Esophagus (tissue), 2 donors: ENCODE measurements around the gene FCER1A. TPM values are rescaled to one million over a fixed set of nuclear protein-coding genes. Genes with fewer than 3 reads are reported as not detected.

Experiments used
- H3K27ac ChIP-seq, 2 donors: one replicate each; pipeline ENCODE4 v1.5.1; 2013; ENCODE audit warnings: low read depth in 2 of 2, mild to moderate bottlenecking in 2 of 2, inconsistent platforms in 1 of 2, low read length in 1 of 2, moderate library complexity in 1 of 2
- H3K27me3 ChIP-seq, 2 donors: one replicate each; pipeline ENCODE4 v1.6.1; 2013; ENCODE audit warnings: low read length in 2 of 2, control low read depth in 1 of 2, mild to moderate bottlenecking in 1 of 2; ENCODE audit not compliant: insufficient read depth in 2 of 2, control insufficient read depth in 1 of 2
- H3K36me3 ChIP-seq, 2 donors: one replicate each; pipeline ENCODE4 v1.6.1; 2013; ENCODE audit warnings: low read length in 1 of 2; ENCODE audit not compliant: control insufficient read depth in 2 of 2, insufficient read depth in 2 of 2
- H3K4me1 ChIP-seq, 2 donors: one replicate each; pipeline ENCODE4 v1.6.1; 2013; ENCODE audit warnings: low read length in 1 of 2; ENCODE audit not compliant: control insufficient read depth in 2 of 2, insufficient read depth in 2 of 2
- H3K4me3 ChIP-seq, 2 donors: one replicate each; pipeline ENCODE4 v1.5.1; 2013; ENCODE audit warnings: low read length in 2 of 2, mild to moderate bottlenecking in 2 of 2, low read depth in 1 of 2, moderate library complexity in 1 of 2
- H3K9me3 ChIP-seq, 2 donors: one replicate each; pipeline ENCODE4 v1.6.1; 2013; ENCODE audit warnings: mild to moderate bottlenecking in 2 of 2, low read depth in 1 of 2, low read length in 1 of 2, moderate library complexity in 1 of 2; ENCODE audit not compliant: control insufficient read depth in 2 of 2, insufficient read depth in 1 of 2
- WGBS, 2 donors: extraction: QIAGEN DNeasy Blood & Tissue Kit; methylation state at CpG; one replicate each; pipeline ENCODE4 v1.1.7; 2013; 5-methylcytosine and 5-hydroxymethylcytosine counted together
- polyA plus RNA-seq, 2 donors: library from polyadenylated mRNA; stranded (reverse); fragments of 200-250 nt; gene quantifications; one replicate each; pipeline ENCODE4 v1.2.3, GENCODE V29; 2013
- donor health status: healthy with polysubstance abuse.
- donor health status: Bipolar disorder and iron deficiency.

Gene FCER1A
- polyA plus RNA-seq: 10 to 100 TPM in 1 of 2 donors, 1 to 10 TPM in 1; 4.0 to 20.8 TPM

DNA sequence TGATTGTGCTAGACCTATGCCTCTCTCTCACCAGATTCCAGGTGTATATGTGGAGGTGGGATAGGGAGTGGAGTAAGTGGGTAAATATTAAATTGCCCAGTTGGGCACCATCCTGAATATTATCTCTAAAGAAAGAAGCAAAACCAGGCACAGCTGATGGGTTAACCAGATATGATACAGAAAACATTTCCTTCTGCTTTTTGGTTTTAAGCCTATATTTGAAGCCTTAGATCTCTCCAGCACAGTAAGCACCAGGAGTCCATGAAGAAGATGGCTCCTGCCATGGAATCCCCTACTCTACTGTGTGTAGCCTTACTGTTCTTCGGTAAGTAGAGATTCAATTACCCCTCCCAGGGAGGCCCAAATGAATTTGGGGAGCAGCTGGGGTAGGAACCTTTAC, at the start of gene FCER1A:
FCER1A (plus strand) TSS at position 242 of the 400 bp plus-strand sequence; CDS start at position 271, 29 bp downstream.
- Histone ChIP-seq H3K27me3 (no peaks in the 10 kb centered on the region), H3K9me3 (peaks cover 0 to under 1% of the 10 kb centered on the region in 2 donors), H3K27ac (no peak within 1 kb of the TSS), H3K4me1 (no peaks in the 10 kb centered on the region), H3K4me3 (no peak within 1 kb of the TSS), H3K36me3 (no peaks in the 10 kb centered on the region)
- 64 to 90% methylated on average over 1 of the region's 1 CpG for WGBS, 2 donors

DNA sequence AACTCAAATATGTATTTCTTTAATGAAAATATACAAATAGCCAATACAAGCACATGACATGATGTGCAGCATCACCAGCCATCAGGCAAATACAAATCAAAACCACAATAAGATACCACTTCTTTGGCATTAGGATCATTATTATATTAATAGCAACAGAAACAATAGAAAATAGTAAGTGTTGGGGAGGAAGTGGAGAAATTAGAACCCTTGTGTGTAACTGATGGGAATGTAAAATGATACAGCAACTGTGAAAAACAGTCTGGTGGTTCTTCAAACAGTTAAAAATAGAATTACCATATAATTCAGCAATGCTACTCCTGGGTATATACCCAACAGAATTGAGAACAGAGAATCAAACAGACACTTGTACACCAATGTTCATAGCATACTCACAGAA, 40.8 kb upstream of the FCER1A start:
- no peaks in the 10 kb centered on the region for H3K4me1 ChIP-seq
- no peaks in the 10 kb centered on the region for H3K9me3 ChIP-seq
- H3K4me3 ChIP-seq: no peak overlapping the region
- no peak overlapping the region for H3K27ac ChIP-seq
- H3K36me3 ChIP-seq: no peaks in the 10 kb centered on the region
- H3K27me3 ChIP-seq: no peaks in the 10 kb centered on the region

GRCh38 chr1:159261721-159262494, 40.2 kb upstream of the FCER1A start:
- no peaks in the 10 kb centered on the region for H3K4me1 ChIP-seq
- WGBS, 2 donors: 64 to 67% methylated on average over 2 of the region's 2 CpGs
- no peaks in the 10 kb centered on the region for H3K9me3 ChIP-seq
- no peaks in the 10 kb centered on the region for H3K27me3 ChIP-seq
- peak overlapping the region in 1 of 2 donors; percentile 34 for H3K27ac ChIP-seq
- no peaks in the 10 kb centered on the region for H3K36me3 ChIP-seq
- no peak overlapping the region for H3K4me3 ChIP-seq

- H3K36me3 ChIP-seq: no peaks in the 10 kb centered on the region
- no peaks in the 10 kb centered on the region for H3K27me3 ChIP-seq
- no peak overlapping the region for H3K4me3 ChIP-seq
- no peaks in the 10 kb centered on the region for H3K9me3 ChIP-seq
- no peak overlapping the region for H3K27ac ChIP-seq
- WGBS, 2 donors: 78 to 84% methylated on average over 3 of the region's 3 CpGs
- H3K4me1 ChIP-seq: no peaks in the 10 kb centered on the region
Observed at GRCh38 chr1:159266832-159267231, 35.3 kb upstream of the FCER1A start.

DNA sequence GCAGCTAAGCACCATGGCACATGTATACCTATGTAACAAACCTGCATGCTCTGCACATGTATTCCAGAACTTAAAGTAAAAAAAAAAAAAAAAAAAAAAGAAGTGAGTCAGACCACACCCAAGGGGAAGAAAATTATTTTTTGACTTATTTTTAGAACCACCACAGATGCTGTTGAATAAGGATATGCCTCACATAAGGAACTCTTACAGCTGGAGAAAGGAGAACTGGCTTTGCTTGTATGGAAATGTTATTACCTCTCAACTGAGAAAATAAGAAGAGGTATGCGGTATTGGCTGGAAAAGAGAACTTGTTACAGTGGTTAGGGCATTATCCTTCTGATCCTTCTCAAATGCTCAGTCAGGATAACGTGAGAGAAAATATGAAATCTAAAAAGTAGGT, 27.5 kb upstream of the FCER1A start:
- no peaks in the 10 kb centered on the region for H3K9me3 ChIP-seq
- H3K27ac ChIP-seq: no peak overlapping the region
- no peak overlapping the region for H3K4me3 ChIP-seq
- no peaks in the 10 kb centered on the region for H3K4me1 ChIP-seq
- 73 to 81% methylated on average over 2 of the region's 2 CpGs for WGBS, 2 donors
- H3K27me3 ChIP-seq: no peaks in the 10 kb centered on the region
- H3K36me3 ChIP-seq: no peaks in the 10 kb centered on the region

GRCh38 chr1:159275891-159276290, 26.2 kb upstream of the FCER1A start:
- H3K27ac ChIP-seq: no peak overlapping the region
- H3K9me3 ChIP-seq: no peaks in the 10 kb centered on the region
- H3K36me3 ChIP-seq: no peaks in the 10 kb centered on the region
- H3K4me1 ChIP-seq: no peaks in the 10 kb centered on the region
- no peaks in the 10 kb centered on the region for H3K27me3 ChIP-seq
- no peak overlapping the region for H3K4me3 ChIP-seq

DNA sequence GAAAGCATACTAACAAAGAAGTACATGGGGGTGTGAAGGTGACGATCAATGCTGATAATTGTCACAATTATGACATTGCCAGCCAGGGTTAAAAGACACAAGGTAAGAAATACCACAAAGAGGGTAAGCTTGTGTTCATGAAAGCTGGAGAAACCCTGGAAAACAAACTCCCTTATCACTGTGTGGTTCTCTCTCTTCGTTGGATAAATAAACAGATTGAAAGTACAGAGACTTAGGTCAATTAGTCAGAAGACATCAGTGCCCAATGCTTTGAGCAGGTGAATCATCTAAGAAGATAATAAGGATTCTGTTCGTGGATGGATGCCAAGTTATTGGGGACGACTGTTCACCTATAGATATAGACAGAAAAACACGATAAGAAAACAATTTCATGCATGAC, 22.4 kb upstream of the FCER1A start:
- no peaks in the 10 kb centered on the region for H3K9me3 ChIP-seq
- H3K4me1 ChIP-seq: no peaks in the 10 kb centered on the region
- 42 to 46% methylated on average over 5 of the region's 5 CpGs for WGBS, 2 donors
- no peaks in the 10 kb centered on the region for H3K27me3 ChIP-seq
- no peak overlapping the region for H3K4me3 ChIP-seq
- no peaks in the 10 kb centered on the region for H3K36me3 ChIP-seq
- H3K27ac ChIP-seq: no peak overlapping the region

- H3K4me1 ChIP-seq: no peaks in the 10 kb centered on the region
- no peak overlapping the region for H3K27ac ChIP-seq
- H3K27me3 ChIP-seq: no peaks in the 10 kb centered on the region
- WGBS, 2 donors: 14% methylated on average over 2 of the region's 2 CpGs
- no peaks in the 10 kb centered on the region for H3K9me3 ChIP-seq
- H3K36me3 ChIP-seq: no peaks in the 10 kb centered on the region
- H3K4me3 ChIP-seq: no peak overlapping the region
Observed at GRCh38 chr1:159282118-159282517, 20.0 kb upstream of the FCER1A start.

GRCh38 chr1:159289060-159289459, 13.1 kb upstream of the FCER1A start:
- H3K27me3 ChIP-seq: no peaks in the 10 kb centered on the region
- H3K4me1 ChIP-seq: no peaks in the 10 kb centered on the region
- H3K4me3 ChIP-seq: no peak overlapping the region
- H3K36me3 ChIP-seq: no peaks in the 10 kb centered on the region
- H3K9me3 ChIP-seq: no peaks in the 10 kb centered on the region
- no peak overlapping the region for H3K27ac ChIP-seq
- whole genome bisulfite sequencing, 2 donors: 57 to 61% methylated on average over 2 of the region's 2 CpGs

DNA sequence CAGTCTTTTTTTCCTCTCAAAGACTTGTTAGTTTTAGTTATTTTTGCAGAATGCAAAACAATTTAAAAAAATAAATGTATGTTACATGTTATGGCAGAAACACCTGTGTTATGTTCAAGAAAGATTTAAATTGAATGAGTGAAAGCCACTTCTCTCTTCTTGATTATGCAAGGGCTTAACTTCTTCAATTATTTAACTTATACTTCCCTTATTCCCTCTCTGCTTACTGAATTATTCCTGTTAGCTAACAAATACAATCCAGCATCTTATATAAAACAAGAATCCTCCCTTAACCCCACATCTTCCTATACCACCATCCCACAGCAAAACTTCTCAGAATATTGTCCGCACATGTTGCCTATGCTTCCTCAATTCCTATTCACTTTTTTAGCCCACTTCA, 10.7 kb upstream of the FCER1A start:
- H3K27ac ChIP-seq: no peak overlapping the region
- WGBS, 2 donors: 89 to 90% methylated on average over 1 of the region's 1 CpG
- no peaks in the 10 kb centered on the region for H3K4me1 ChIP-seq
- H3K4me3 ChIP-seq: no peak overlapping the region
- H3K9me3 ChIP-seq: no peaks in the 10 kb centered on the region
- no peaks in the 10 kb centered on the region for H3K27me3 ChIP-seq
- no peaks in the 10 kb centered on the region for H3K36me3 ChIP-seq
